Fibroblast of pulmonary artery (primary cell): Measurements from ENCODE around the gene SLF1.
A peak's percentile ranks its signal among the peaks of the same experiment; 100 is the strongest.

Source experiments
- DNase-seq: peaks from one replicate; pipeline ENCODE4 v3.0.0-alpha.2; 2010; ENCODE audit warnings: low read depth
- H3K4me3 ChIP-seq: replicated peaks from 2 replicates; pipeline ENCODE4 v1.5.1; 2011; ENCODE audit warnings: low read depth, mild to moderate bottlenecking, control low read depth, low read length, moderate library complexity
- CTCF ChIP-seq: IDR thresholded peaks from 2 replicates; pipeline ENCODE4 v1.5.1; 2011; ENCODE audit warnings: mild to moderate bottlenecking, control low read depth, low read length, inconsistent platforms; ENCODE audit errors: missing control alignments

SLF1 gene

GRCh38 chr5:94660506-94660905, 42.0 kb downstream of the SLF1 start:
- TF ChIP-seq CTCF, result no peak
- no peak overlapping the region for H3K4me3 ChIP-seq
- no peak for DNase-seq

- DNase-seq, result no peak
- H3K4me3 ChIP-seq, result no peak overlapping the region
- TF ChIP-seq CTCF, result no peak
Measured at GRCh38 chr5:94661086-94661485, 42.6 kb downstream of the SLF1 start.

- H3K4me3 ChIP-seq, result no peak overlapping the region
- no peak for DNase-seq
- no peak for TF ChIP-seq CTCF
Measured at GRCh38 chr5:94667937-94668336, 49.5 kb downstream of the SLF1 start.

GRCh38 chr5:94670726-94671125, 52.3 kb downstream of the SLF1 start:
- peak; percentile 28 for DNase-seq

GRCh38 chr5:94672746-94673145, 54.3 kb downstream of the SLF1 start:
- DNase-seq, result peak; percentile 42
- H3K4me3 ChIP-seq, result no peak overlapping the region
- no peak for TF ChIP-seq CTCF

More at GRCh38 chr5:94670726-94671125, 52.3 kb downstream of the SLF1 start:
- TF ChIP-seq CTCF, result no peak
- H3K4me3 ChIP-seq, result no peak overlapping the region

GRCh38 chr5:94674490-94675382, 56.3 kb downstream of the SLF1 start:
- no peak for DNase-seq
- TF ChIP-seq CTCF, result no peak
- no peak overlapping the region for H3K4me3 ChIP-seq
